GM12878 (cell line): ENCODE data around the gene DBR1. TPM values are rescaled to one million over a fixed set of nuclear protein-coding genes. Genes with fewer than 3 reads are reported as not detected.
A peak's percentile ranks its signal among the peaks of the same experiment; 100 is the strongest.

Experiments used
- CBFB ChIP-seq: IDR thresholded peaks from 2 replicates; pipeline ENCODE4 v1.6.1; 2016; ENCODE audit warnings: antibody characterized with exemption, low read depth
- CEBPB ChIP-seq, 2 experiments: fragments of 150-350 bp in 1 of 2; IDR thresholded peaks; 2 replicates each; pipeline ENCODE4 v1.6.1; 2012 to 2014; ENCODE audit warnings: low read depth in 2 of 2, low read length in 2 of 2, borderline replicate concordance in 1 of 2, inconsistent platforms in 1 of 2
- EZH2 ChIP-seq: IDR thresholded peaks from 2 replicates; pipeline ENCODE4 v1.6.1; 2012; ENCODE audit warnings: low read depth, mild to moderate bottlenecking, control low read depth, inconsistent platforms, low read length, borderline replicate concordance; ENCODE audit not compliant: control insufficient read depth
- GATAD2B ChIP-seq: fragments of 450-650 bp; conservative IDR thresholded peaks from 2 replicates; pipeline ENCODE4 v1.6.1; 2017; ENCODE audit warnings: low read depth, mild to moderate bottlenecking, moderate library complexity
- HDGF ChIP-seq: fragments of 450-650 bp; IDR thresholded peaks from 2 replicates; pipeline ENCODE4 v1.6.1; 2016; ENCODE audit warnings: antibody characterized with exemption
- KDM1A ChIP-seq: fragments of 200-600 bp; sonication (generic); IDR thresholded peaks from 2 replicates; pipeline ENCODE4 v1.6.1; 2016; ENCODE audit warnings: borderline replicate concordance
- MXI1 ChIP-seq: fragments of 150-350 bp; IDR thresholded peaks from 2 replicates; pipeline ENCODE4 v1.6.1; 2011; ENCODE audit warnings: low read depth, mild to moderate bottlenecking, inconsistent platforms, low read length, improper control_type of control experiment
- PAX5 ChIP-seq: IDR thresholded peaks from 2 replicates; pipeline ENCODE4 v1.6.1; 2011; ENCODE audit warnings: low read depth, low read length, borderline replicate concordance
- POU2F2 ChIP-seq: IDR thresholded peaks from 3 replicates; pipeline ENCODE4 v1.6.1; 2011; ENCODE audit warnings: low read depth, mild to moderate bottlenecking, low read length, borderline replicate concordance
- TCF7 ChIP-seq: IDR thresholded peaks from 2 replicates; pipeline ENCODE4 v1.6.1; 2014; ENCODE audit warnings: antibody characterized with exemption, borderline replicate concordance
- polyA plus RNA-seq, 11 experiments: library from polyadenylated mRNA; depleted of rRNA in 4 of 11; unstranded in 6 of 11; stranded (reverse) in 5 of 11; fragments of >200 nt; fragmentation: Nextera tagmentation in 4 of 11; fragmentation: Illumina TruSeq in 1 of 11; extraction: Ambion mirVana in 4 of 11; extraction: Trizol in 1 of 11; gene quantifications; 1 replicate in 1 of 11; 2 replicates in 10 of 11; pipeline versions ENCODE4 v1.2.1 to v1.2.3, GENCODE V29; 2011 to 2016; ENCODE audit warnings: inconsistent platforms in 2 of 11, missing spikeins in 2 of 11, low read depth in 1 of 11
- total RNA-seq, 4 experiments: library from RNA; depleted of rRNA in 3 of 4; stranded (reverse); fragments of >200 nt in 3 of 4; fragmentation: Illumina TruSeq in 1 of 4; extraction: Trizol in 1 of 4; gene quantifications; 2 replicates each; pipeline versions ENCODE4 v1.2.1 to v1.2.3, GENCODE V29; 2013 to 2021
- TF ChIP-seq, protein P1 (sequence below): fragments of 450-650 bp; IDR thresholded peaks from 2 replicates; pipeline ENCODE4 v1.6.1; 2017; ENCODE audit warnings: mild to moderate bottlenecking, moderate library complexity
- TF ChIP-seq, protein P2 (sequence below): fragments of 450-650 bp; IDR thresholded peaks from 2 replicates; pipeline ENCODE4 v1.6.1; 2017; ENCODE audit warnings: mild to moderate bottlenecking, moderate library complexity
- TF ChIP-seq, protein P3 (sequence below): fragments of 450-650 bp; IDR thresholded peaks from 2 replicates; pipeline ENCODE4 v1.6.1; 2018; ENCODE audit warnings: mild to moderate bottlenecking, low read depth, moderate library complexity; ENCODE audit not compliant: partially characterized antibody
- TF ChIP-seq, protein P4 (sequence below): IDR thresholded peaks from 2 replicates; pipeline ENCODE4 v1.6.1; 2011; ENCODE audit warnings: borderline replicate concordance, low read depth, mild to moderate bottlenecking, moderate library complexity, low read length; ENCODE audit not compliant: insufficient read depth, poor library complexity, severe bottlenecking

DBR1 gene
- total and polyA plus RNA-seq, 10 of the 15 experiments (the other 5 are each of a cell fraction or from before 2014, with no cell fraction given) = 4.1 to 17.3 (median 15.8) TPM

DNA sequence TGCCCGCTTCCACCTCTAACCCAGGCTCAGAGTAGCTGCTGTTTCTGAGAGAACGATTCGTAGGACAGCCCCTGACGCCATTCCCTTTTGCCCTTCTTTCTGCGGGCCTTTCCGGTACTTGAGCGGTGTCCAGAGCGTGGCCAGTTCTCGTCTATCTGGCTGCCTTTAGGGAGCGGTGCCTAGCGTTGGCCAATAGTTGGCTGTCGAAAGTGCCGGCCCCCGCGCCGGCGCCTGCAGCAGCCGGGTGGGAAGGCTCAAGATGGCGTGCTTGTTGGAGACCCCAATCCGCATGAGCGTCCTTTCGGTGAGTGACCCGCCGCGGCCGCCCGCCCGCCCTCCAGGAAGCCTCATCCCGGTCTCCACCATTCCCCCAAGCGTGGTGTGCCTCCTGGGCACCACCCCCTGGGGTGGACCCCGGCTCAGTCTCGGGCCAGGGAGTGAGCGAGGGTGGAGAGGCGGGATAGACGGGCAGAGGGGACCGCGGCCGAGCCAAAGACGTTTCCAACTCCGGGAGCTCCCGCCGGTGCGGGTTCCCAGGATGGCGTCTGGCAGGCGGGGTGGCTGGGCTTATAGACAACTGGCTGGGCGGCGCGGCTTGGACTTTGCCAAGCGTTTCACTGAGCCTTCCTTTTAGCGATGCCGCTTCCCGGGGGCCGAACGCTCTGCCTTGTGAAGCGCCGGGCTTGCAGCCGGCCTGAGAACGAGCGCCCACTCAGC lies 12.7 kb upstream of the DBR1 start, which contains the start of gene ARMC8 (continued):
- TF ChIP-seq, protein P1, sequence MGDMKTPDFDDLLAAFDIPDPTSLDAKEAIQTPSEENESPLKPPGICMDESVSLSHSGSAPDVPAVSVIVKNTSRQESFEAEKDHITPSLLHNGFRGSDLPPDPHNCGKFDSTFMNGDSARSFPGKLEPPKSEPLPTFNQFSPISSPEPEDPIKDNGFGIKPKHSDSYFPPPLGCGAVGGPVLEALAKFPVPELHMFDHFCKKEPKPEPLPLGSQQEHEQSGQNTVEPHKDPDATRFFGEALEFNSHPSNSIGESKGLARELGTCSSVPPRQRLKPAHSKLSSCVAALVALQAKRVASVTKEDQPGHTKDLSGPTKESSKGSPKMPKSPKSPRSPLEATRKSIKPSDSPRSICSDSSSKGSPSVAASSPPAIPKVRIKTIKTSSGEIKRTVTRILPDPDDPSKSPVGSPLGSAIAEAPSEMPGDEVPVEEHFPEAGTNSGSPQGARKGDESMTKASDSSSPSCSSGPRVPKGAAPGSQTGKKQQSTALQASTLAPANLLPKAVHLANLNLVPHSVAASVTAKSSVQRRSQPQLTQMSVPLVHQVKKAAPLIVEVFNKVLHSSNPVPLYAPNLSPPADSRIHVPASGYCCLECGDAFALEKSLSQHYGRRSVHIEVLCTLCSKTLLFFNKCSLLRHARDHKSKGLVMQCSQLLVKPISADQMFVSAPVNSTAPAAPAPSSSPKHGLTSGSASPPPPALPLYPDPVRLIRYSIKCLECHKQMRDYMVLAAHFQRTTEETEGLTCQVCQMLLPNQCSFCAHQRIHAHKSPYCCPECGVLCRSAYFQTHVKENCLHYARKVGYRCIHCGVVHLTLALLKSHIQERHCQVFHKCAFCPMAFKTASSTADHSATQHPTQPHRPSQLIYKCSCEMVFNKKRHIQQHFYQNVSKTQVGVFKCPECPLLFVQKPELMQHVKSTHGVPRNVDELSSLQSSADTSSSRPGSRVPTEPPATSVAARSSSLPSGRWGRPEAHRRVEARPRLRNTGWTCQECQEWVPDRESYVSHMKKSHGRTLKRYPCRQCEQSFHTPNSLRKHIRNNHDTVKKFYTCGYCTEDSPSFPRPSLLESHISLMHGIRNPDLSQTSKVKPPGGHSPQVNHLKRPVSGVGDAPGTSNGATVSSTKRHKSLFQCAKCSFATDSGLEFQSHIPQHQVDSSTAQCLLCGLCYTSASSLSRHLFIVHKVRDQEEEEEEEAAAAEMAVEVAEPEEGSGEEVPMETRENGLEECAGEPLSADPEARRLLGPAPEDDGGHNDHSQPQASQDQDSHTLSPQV = 0 out of 2 replicates have a peak, but pooled peaks have one; percentile 12
- TF ChIP-seq PAX5 = no peak
- peak; percentile 72; the same call in 1 of the 2 replicates for TF ChIP-seq GATAD2B
- TF ChIP-seq EZH2 = no peak
- no peak for TF ChIP-seq CEBPB (IDR thresholded peaks at IDR 0.05; ENCODE audit: borderline replicate concordance in 1 of 2, low read depth in 2 of 2, low read length in 2 of 2)
- no peak for TF ChIP-seq TCF7
- TF ChIP-seq, protein P2, sequence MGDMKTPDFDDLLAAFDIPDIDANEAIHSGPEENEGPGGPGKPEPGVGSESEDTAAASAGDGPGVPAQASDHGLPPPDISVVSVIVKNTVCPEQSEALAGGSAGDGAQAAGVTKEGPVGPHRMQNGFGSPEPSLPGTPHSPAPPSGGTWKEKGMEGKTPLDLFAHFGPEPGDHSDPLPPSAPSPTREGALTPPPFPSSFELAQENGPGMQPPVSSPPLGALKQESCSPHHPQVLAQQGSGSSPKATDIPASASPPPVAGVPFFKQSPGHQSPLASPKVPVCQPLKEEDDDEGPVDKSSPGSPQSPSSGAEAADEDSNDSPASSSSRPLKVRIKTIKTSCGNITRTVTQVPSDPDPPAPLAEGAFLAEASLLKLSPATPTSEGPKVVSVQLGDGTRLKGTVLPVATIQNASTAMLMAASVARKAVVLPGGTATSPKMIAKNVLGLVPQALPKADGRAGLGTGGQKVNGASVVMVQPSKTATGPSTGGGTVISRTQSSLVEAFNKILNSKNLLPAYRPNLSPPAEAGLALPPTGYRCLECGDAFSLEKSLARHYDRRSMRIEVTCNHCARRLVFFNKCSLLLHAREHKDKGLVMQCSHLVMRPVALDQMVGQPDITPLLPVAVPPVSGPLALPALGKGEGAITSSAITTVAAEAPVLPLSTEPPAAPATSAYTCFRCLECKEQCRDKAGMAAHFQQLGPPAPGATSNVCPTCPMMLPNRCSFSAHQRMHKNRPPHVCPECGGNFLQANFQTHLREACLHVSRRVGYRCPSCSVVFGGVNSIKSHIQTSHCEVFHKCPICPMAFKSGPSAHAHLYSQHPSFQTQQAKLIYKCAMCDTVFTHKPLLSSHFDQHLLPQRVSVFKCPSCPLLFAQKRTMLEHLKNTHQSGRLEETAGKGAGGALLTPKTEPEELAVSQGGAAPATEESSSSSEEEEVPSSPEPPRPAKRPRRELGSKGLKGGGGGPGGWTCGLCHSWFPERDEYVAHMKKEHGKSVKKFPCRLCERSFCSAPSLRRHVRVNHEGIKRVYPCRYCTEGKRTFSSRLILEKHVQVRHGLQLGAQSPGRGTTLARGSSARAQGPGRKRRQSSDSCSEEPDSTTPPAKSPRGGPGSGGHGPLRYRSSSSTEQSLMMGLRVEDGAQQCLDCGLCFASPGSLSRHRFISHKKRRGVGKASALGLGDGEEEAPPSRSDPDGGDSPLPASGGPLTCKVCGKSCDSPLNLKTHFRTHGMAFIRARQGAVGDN = 0 out of 2 replicates have a peak, but pooled peaks have one; percentile 57
- TF ChIP-seq CBFB = no peak
- TF ChIP-seq, protein P3, sequence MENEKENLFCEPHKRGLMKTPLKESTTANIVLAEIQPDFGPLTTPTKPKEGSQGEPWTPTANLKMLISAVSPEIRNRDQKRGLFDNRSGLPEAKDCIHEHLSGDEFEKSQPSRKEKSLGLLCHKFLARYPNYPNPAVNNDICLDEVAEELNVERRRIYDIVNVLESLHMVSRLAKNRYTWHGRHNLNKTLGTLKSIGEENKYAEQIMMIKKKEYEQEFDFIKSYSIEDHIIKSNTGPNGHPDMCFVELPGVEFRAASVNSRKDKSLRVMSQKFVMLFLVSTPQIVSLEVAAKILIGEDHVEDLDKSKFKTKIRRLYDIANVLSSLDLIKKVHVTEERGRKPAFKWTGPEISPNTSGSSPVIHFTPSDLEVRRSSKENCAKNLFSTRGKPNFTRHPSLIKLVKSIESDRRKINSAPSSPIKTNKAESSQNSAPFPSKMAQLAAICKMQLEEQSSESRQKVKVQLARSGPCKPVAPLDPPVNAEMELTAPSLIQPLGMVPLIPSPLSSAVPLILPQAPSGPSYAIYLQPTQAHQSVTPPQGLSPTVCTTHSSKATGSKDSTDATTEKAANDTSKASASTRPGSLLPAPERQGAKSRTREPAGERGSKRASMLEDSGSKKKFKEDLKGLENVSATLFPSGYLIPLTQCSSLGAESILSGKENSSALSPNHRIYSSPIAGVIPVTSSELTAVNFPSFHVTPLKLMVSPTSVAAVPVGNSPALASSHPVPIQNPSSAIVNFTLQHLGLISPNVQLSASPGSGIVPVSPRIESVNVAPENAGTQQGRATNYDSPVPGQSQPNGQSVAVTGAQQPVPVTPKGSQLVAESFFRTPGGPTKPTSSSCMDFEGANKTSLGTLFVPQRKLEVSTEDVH = no peak
- TF ChIP-seq, protein P4, sequence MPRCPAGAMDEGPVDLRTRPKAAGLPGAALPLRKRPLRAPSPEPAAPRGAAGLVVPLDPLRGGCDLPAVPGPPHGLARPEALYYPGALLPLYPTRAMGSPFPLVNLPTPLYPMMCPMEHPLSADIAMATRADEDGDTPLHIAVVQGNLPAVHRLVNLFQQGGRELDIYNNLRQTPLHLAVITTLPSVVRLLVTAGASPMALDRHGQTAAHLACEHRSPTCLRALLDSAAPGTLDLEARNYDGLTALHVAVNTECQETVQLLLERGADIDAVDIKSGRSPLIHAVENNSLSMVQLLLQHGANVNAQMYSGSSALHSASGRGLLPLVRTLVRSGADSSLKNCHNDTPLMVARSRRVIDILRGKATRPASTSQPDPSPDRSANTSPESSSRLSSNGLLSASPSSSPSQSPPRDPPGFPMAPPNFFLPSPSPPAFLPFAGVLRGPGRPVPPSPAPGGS = no peak
- TF ChIP-seq MXI1 = peak; percentile 66; the same call in 1 of the 2 replicates
- TF ChIP-seq HDGF = no peak
- TF ChIP-seq KDM1A = no peak
- 0 out of 3 replicates have a peak, but pooled peaks have one; percentile 45 for TF ChIP-seq POU2F2
